SK-N-SH treated with all-trans-retinoic acid at 6 μM for 48 hours (cell line): ENCODE results near the gene ZFYVE19.

Experiments used
- ATAC-seq: fragments of 200-7000 bp; cut with Tn5 transposase; 3 replicates; pipeline ENCODE4 v1.9.1; 2020; ENCODE audit warnings: mild to moderate bottlenecking, moderate library complexity
- ARNTL ChIP-seq: fragments of 450-650 bp; formaldehyde crosslinking; IDR thresholded peaks from 2 replicates; pipeline ENCODE4 v1.5.0; 2020; ENCODE audit warnings: low read depth, mild to moderate bottlenecking, moderate library complexity, borderline replicate concordance
- BACH2 ChIP-seq: fragments of 250-450 bp; sonication (Bioruptor Pico); IDR thresholded peaks from 2 replicates; pipeline ENCODE4 v1.9.0; 2021; ENCODE audit warnings: mild to moderate bottlenecking, borderline replicate concordance
- CSRNP3 ChIP-seq: fragments of 250-450 bp; sonication (Bioruptor Pico); IDR thresholded peaks from 2 replicates; pipeline ENCODE4 v1.5.1; 2021; ENCODE audit warnings: mild to moderate bottlenecking, moderate library complexity
- ESRRG ChIP-seq: fragments of 250-450 bp; sonication (Bioruptor Pico); IDR thresholded peaks from 2 replicates; pipeline ENCODE4 v1.6.1; 2021; ENCODE audit warnings: mild to moderate bottlenecking
- GLIS3 ChIP-seq: fragments of 250-450 bp; sonication (Bioruptor Pico); IDR thresholded peaks from 2 replicates; pipeline ENCODE4 v1.5.0; 2020; ENCODE audit warnings: mild to moderate bottlenecking, moderate library complexity
- ISL1 ChIP-seq: fragments of 250-450 bp; sonication (Bioruptor Pico); IDR thresholded peaks from 2 replicates; pipeline ENCODE4 v2.1.2; 2022; ENCODE audit warnings: mild to moderate bottlenecking, moderate library complexity
- POU6F1 ChIP-seq: fragments of 250-450 bp; sonication (Bioruptor Pico); IDR thresholded peaks from 2 replicates; pipeline ENCODE4 v1.8.0; 2021; ENCODE audit warnings: low read depth, mild to moderate bottlenecking, moderate library complexity, borderline replicate concordance
- PPARA ChIP-seq: fragments of 250-450 bp; sonication (Bioruptor Pico); IDR thresholded peaks from 2 replicates; pipeline ENCODE4 v1.5.0; 2020; ENCODE audit warnings: mild to moderate bottlenecking, borderline replicate concordance
- RARB ChIP-seq: fragments of 250-450 bp; sonication (Bioruptor Pico); IDR thresholded peaks from 2 replicates; pipeline ENCODE4 v1.8.0; 2021; ENCODE audit warnings: mild to moderate bottlenecking, moderate library complexity
- TCF4 ChIP-seq: fragments of 250-450 bp; sonication (Bioruptor Pico); IDR thresholded peaks from 2 replicates; pipeline ENCODE4 v1.8.0; 2021; ENCODE audit warnings: mild to moderate bottlenecking, moderate library complexity, borderline replicate concordance
- TOX ChIP-seq: fragments of 250-450 bp; sonication (Bioruptor Pico); IDR thresholded peaks from 2 replicates; pipeline ENCODE4 v1.8.0; 2021; ENCODE audit warnings: mild to moderate bottlenecking, moderate library complexity, borderline replicate concordance
- ZC3H10 ChIP-seq: fragments of 250-450 bp; sonication (Bioruptor Pico); IDR thresholded peaks from 2 replicates; pipeline ENCODE4 v1.5.1; 2021; ENCODE audit warnings: mild to moderate bottlenecking, moderate library complexity
- ZFP3 ChIP-seq: fragments of 250-450 bp; sonication (Bioruptor Pico); IDR thresholded peaks from 2 replicates; pipeline ENCODE4 v1.5.0; 2020; ENCODE audit warnings: mild to moderate bottlenecking, moderate library complexity
- ZNF70 ChIP-seq: fragments of 450-650 bp; formaldehyde crosslinking; IDR thresholded peaks from 2 replicates; pipeline ENCODE4 v1.5.0; 2020; ENCODE audit warnings: mild to moderate bottlenecking, moderate library complexity
- ZNF8 ChIP-seq: fragments of 450-650 bp; formaldehyde crosslinking; IDR thresholded peaks from 2 replicates; pipeline ENCODE4 v1.5.0; 2020; ENCODE audit warnings: mild to moderate bottlenecking, moderate library complexity
- TF ChIP-seq, protein P1 (sequence below): fragments of 250-450 bp; sonication (Bioruptor Pico); IDR thresholded peaks from 2 replicates; pipeline ENCODE4 v1.5.0; 2020; ENCODE audit warnings: mild to moderate bottlenecking, moderate library complexity

ZFYVE19 gene

GRCh38 chr15:40793216-40793989, 13.5 kb upstream of the ZFYVE19 start:
- no peak for TF ChIP-seq ARNTL (CRISPR knock-in tag)
- TF ChIP-seq POU6F1 (CRISPR knock-in tag): no peak
- TF ChIP-seq ZC3H10 (CRISPR knock-in tag): no peak
- no peak for TF ChIP-seq TOX (CRISPR knock-in tag)
- TF ChIP-seq ESRRG: no peak
- no peak for TF ChIP-seq ISL1 (CRISPR knock-in tag)
- TF ChIP-seq TCF4 (CRISPR knock-in tag): no peak
- no peak for TF ChIP-seq PPARA
- TF ChIP-seq RARB (CRISPR knock-in tag): no peak
- TF ChIP-seq, protein P1, sequence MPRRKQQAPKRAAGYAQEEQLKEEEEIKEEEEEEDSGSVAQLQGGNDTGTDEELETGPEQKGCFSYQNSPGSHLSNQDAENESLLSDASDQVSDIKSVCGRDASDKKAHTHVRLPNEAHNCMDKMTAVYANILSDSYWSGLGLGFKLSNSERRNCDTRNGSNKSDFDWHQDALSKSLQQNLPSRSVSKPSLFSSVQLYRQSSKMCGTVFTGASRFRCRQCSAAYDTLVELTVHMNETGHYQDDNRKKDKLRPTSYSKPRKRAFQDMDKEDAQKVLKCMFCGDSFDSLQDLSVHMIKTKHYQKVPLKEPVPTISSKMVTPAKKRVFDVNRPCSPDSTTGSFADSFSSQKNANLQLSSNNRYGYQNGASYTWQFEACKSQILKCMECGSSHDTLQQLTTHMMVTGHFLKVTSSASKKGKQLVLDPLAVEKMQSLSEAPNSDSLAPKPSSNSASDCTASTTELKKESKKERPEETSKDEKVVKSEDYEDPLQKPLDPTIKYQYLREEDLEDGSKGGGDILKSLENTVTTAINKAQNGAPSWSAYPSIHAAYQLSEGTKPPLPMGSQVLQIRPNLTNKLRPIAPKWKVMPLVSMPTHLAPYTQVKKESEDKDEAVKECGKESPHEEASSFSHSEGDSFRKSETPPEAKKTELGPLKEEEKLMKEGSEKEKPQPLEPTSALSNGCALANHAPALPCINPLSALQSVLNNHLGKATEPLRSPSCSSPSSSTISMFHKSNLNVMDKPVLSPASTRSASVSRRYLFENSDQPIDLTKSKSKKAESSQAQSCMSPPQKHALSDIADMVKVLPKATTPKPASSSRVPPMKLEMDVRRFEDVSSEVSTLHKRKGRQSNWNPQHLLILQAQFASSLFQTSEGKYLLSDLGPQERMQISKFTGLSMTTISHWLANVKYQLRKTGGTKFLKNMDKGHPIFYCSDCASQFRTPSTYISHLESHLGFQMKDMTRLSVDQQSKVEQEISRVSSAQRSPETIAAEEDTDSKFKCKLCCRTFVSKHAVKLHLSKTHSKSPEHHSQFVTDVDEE (CRISPR knock-in tag): no peak
- no peak for TF ChIP-seq CSRNP3 (CRISPR knock-in tag)
- ATAC-seq: peak; percentile 92

DNA sequence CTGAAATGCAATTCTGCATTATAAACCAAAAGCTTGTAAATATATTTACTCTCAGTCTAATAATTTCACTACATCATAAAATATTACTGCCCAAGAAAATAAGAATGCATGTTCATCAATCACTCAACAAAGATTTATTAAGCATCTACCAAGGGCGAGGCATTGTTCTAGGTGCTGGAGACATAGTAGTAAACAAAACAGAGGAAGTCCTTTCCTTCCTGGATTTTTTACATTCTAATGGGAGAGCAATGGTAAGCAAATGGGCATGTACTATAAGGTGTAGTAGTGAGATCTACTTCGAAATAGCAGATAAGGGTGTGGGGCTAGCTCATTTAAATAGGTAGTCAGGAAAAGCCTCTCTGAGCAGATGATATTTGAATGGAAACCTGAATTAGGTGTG, 10.8 kb upstream of the ZFYVE19 start:
- ATAC-seq: no peak
- TF ChIP-seq ZC3H10 (CRISPR knock-in tag) (no peak), GLIS3 (CRISPR knock-in tag) (no peak), ZNF8 (CRISPR knock-in tag) (no peak), RARB (CRISPR knock-in tag) (no peak), BACH2 (CRISPR knock-in tag) (no peak), ARNTL (CRISPR knock-in tag) (no peak)
- TF ChIP-seq, protein P1 (CRISPR knock-in tag): no peak
- TF ChIP-seq, all 23 proteins: peak for 0

GRCh38 chr15:40796512-40796911, 10.4 kb upstream of the ZFYVE19 start:
- ATAC-seq: no peak
- TF ChIP-seq ZFP3 (CRISPR knock-in tag) (no peak), POU6F1 (CRISPR knock-in tag) (no peak), CSRNP3 (CRISPR knock-in tag) (no peak), ZNF70 (CRISPR knock-in tag) (no peak), PPARA (no peak), ARNTL (CRISPR knock-in tag) (no peak)
- TF ChIP-seq, protein P1 (CRISPR knock-in tag): no peak
